Hematopoietic multipotent progenitor cell treated with erythropoietin and hydrocortisone succinate and interleukin-3 and kit ligand, for 4 days (in vitro differentiated cells): ENCODE results near the gene PNRC1.
"Not testable (repeated sequence)": the region's sequence is repeated elsewhere in the genome, so short reads cannot be mapped to it uniquely, and the experiment has no call there.

Experiments used
- DNase-seq: peaks from one replicate; pipeline ENCODE4 v3.0.0-alpha.2; 2015

PNRC1 gene

DNA sequence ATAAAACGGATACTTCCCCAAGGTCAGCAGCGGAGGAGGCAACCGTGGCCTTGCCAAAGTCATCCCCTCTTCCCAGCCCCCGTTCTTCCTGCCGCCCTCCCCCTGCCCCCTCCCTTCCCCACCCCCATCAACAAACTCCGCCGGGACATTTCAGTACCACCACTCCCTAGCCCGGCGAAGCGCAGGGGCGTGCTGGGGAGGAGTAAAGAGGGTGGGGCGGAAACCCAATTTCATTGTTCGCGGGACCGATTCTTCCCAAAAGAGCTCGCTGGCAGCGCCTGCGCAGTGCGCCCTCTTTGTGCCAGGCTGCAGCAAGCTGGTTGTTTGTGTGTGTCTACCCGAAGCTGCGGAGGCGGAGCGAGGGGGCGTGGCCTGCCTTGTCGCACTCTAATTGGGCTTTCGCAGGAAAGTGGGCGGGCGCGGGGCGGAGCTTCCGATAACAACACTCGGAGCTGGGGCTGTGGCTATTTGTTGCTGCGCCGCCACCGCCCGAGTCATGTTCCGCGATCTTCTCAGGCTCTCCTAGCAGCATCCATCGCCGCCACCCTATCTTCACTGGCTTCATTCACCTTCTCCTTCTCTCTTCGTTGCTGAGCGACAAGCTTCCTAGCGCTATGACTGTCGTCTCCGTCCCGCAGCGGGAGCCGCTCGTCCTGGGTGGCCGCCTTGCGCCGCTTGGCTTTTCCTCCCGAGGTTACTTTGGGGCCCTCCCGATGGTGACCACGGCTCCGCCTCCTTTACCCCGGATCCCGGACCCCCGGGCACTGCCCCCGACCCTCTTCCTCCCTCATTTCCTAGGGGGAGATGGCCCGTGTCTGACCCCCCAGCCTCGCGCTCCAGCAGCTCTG is at the start of gene PNRC1:
PNRC1 (plus strand) TSS at position 471 of the 848 bp plus-strand sequence; CDS start at position 615, 144 bp downstream.
- DNase-seq = peak; percentile 100

DNA sequence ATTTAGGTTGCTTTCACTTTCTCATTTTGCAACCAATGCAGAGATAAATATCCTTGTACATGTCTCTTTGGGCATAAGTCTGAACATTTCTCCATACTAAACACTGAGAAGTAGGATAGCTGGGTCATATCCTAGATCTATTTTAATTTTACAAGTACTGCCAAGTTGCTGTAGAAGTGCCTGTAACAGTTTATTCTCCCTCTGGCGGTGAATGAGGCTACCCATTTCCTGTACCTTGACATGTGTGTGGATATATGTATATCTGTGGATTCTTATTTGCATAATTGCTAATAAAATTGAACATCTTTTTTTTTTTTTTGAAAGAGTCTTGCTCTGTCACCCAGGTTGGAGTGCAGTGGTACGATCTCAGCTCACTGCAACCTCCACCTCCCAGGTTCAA is 48.0 kb upstream of the PNRC1 start:
- DNase-seq = peak; percentile 66

DNA sequence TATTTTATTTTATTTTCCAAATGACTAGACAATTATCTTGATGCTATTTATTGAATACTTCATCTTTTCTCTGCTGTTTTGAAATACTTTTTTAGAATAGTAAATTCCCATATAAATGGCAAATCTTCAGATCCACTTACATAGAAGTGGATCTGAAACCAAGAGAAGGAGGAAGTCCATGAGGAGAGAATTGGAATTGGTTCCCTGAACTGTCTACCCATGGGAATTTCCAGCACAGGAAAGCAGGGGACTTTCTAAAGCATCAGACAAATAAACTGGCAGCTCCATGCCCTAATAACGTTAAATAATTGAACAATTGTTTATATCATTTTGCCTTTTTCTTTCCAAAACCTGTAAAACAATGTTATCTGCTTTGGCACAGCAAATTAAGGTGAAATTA is 47.1 kb upstream of the PNRC1 start:
- no peak for DNase-seq

DNA sequence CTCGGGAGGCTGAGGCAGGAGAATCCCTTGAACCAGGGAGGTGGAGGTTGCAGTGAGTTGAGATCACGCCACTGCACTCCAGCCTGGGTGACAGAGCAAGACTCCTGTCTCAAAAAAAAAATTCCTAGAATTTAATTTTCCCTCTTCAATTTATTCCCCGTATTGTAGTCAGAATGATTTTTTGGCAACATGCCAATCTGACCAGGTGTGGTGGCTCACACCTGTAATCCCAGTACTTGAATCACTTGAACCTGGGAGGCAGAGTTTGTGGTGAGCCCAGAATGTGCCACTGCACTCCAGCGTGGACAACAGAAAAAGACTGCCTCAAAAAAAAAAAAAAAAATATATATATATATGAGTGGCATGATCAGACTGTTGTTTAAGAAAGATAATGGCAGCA is 46.4 kb upstream of the PNRC1 start:
- not testable (repeated sequence) for DNase-seq

DNA sequence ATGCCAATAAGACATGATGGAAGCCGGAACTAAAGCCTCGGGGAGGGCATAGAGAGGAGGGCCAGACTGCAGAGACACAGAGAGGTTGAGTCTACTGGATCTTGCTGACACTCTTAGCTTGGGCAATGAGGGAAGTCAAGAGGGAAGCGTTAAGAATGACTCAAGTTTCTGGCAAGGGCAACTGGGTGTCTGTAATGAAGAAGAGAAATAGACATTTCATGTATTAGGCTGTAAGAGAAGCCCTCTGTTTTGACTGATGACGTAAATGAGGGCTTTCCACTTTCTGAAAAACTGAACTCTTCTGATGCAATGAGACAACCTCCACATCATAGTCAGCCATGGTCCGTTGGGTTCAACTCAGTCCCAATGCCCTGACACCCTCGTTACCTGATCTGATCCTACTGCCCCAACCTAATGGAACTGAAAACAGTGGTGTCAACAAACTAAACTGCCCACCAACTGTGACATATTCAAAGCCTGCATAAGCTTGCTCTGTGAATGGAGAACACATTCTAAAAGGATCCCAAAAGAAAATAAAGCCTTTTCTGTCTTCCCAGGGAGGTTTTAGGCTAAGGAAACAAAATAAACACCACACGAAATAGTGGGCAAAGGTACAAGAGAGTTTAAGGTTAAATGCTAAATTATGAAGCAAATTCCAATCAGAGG is 45.8 kb upstream of the PNRC1 start:
- DNase-seq = peak; percentile 65

DNA sequence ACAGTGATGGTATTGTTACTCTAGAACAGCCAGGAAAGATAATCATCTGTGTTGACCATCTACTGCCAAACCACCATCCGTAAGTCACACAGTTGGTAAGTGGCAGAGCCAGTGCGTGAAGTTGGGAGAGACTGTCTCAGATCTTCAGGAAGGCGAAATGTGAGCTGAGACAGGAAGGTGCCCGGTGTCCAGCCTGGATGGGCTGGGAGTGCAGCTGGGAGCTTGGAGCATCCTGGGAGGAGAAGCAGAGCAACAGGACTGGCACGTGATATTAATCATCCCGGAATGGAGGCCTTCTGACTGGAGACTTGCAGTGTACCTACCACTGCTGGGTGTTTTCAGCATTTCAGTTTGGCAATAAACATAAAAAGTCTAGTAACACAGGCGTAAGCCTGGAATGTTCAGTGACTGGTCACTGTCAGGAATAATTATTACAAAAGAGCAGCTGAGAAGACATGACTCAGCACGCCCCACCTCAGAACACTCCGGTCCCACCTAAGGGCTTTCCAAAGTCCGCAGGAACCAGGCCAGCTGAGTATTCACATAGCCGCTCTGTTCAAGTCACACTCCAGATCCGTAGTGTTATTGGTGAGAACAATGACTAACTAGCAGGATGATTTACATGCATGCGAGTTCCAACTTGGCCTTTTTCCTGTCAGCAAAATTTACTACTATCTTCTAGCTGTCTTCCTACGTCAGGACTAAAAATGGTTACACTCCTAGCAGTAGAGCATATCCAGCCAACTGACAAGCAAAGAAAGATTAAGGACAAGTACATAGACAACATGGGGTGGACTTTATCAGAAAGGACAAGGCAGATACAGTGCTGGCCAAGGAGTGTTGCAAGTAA is 45.1 kb upstream of the PNRC1 start:
- no peak for DNase-seq

- DNase-seq = no peak
Observed at GRCh38 chr6:89037141-89037900, 43.2 kb upstream of the PNRC1 start.

- DNase-seq = not testable (repeated sequence)
Observed at GRCh38 chr6:89037901-89038293, 42.7 kb upstream of the PNRC1 start.

DNA sequence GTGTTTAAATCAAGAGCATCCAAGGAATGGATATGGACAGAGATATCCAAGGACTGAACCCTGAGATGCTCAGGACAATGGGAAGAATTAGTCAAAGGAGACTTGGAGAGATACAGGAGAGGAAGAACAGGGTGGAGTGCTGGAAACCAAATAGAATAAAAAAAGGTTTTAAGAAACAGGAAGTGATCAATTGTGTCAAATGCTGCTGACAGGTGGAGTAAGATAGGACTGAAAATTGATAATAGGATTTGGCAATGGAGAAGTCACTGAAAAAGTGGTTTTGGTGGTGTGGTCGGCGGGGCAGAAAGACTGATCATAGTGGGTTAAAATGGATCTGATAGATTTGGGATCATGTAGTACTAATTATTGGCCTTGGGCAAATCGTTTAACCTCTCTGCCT is 37.9 kb upstream of the PNRC1 start:
- no peak for DNase-seq

DNA sequence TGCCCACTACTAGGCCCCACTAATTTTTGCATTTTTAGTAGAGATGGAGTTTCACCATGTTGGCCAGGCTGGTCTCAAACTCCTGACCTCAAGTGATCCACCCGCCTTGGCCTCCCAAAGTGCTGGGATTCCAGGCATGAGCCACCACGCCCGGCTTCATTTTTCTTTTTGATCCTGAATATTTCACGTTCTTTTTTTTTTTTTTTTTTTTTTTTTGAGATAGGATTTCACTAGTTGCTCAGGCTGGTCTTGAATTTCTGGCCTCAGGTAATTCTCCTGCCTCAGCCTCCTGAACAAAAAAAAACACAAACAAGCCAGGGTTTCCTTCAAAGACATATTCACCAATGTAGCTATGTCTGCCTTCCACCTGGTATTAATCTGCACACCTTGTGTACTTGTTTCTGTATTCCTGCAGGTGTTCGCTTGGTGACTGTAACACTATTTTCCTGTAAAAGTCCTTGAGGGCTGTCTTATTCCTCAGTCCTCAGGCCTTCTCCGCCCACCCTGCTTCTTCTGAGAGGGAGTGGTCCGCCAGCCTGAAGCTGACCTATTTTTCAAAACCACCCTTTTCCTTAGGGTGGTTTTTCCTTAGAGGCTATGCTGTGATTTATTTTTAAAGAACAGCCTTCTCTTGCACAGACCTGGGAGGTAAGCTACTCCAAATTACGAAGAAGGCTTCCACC is 36.1 kb upstream of the PNRC1 start:
- DNase-seq = no peak

DNA sequence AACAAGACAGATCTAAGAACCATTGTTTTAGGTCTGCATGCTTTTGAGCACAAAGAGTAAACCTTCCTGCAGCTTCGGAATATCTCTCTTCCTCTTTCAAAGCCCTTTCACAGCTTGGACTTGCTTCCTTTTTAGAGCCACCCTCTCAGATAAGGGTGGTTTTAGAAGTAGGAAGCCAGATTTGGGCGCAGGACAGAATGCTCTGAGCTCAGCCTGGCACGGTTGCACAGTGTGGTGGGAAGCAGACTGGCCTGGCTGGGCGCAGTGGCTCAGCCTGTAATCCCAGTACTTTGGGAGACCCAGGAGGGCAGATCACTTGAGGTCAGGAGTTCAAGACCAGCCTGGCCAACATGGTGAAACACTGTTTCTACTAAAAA is 35.6 kb upstream of the PNRC1 start:
- peak; percentile 87 for DNase-seq

DNA sequence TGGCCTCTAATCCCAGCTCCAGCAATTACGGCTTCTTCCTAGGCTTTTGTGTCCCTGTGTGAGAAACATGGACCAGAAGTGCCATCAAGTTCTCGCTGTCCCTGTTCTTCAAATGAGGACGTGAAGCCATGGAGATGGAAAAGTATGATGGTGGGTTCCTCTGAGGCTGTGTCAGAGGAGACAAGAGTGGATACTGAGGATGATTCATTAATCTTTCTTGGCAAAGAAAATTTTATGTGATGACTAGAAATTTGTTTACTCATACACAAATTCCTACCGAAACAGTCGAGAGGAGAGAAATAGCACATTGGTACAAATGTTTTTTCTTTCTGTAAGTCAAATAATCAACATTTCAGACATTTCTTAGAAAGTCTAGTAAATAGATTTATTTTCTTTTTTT is 35.0 kb upstream of the PNRC1 start:
- DNase-seq = no peak

DNA sequence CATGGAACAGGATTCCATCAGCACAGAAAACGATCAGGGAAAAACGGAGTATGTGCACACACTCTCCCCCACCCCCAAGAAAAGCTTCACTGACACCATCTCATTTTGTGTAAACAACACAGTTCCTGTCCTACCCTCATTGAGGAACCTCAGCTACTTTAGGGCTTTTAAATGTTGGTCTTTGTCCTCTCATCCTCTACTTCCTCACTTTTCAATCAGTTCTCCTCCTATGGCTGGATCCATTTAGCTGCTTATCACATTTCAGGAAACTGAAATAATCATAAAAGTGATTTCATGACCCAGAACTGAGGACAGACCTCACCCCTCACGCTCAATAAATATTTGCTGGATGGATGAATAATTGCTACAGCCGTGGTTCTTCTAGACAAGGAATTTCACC is 33.1 kb upstream of the PNRC1 start:
- no peak for DNase-seq

- DNase-seq = no peak
Observed at GRCh38 chr6:89048288-89048923, 32.1 kb upstream of the PNRC1 start.

- DNase-seq = no peak
Observed at GRCh38 chr6:89048985-89049384, 31.6 kb upstream of the PNRC1 start.

- no peak for DNase-seq
Observed at GRCh38 chr6:89050155-89050554, 30.4 kb upstream of the PNRC1 start.

DNA sequence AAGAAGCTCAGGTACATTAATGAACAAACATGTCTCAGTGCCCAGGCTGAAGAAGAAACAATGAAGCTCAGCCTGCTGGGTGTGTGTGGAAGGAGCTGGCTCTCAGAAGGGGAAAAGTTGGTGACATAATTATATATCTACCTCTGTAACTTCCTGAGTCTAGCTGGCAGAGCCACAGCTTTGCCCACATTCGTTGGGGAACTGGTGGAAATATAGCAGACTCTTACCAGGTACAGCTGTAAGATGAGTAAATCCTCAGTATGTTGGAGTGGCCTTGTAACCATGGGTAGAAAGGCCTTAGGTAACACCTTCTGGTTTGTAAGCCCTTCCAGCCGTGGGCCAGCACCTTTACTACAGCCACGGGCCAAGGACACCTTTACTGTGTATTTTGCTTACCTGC is 29.9 kb upstream of the PNRC1 start:
- DNase-seq = peak; percentile 34

GRCh38 chr6:89051676-89052075 is 28.9 kb upstream of the PNRC1 start:
- no peak for DNase-seq

GRCh38 chr6:89054208-89054607 is 26.3 kb upstream of the PNRC1 start:
- DNase-seq = no peak

GRCh38 chr6:89057759-89058158 is 22.8 kb upstream of the PNRC1 start:
- DNase-seq = no peak

- DNase-seq = no peak
Observed at GRCh38 chr6:89058627-89059026, 21.9 kb upstream of the PNRC1 start.

DNA sequence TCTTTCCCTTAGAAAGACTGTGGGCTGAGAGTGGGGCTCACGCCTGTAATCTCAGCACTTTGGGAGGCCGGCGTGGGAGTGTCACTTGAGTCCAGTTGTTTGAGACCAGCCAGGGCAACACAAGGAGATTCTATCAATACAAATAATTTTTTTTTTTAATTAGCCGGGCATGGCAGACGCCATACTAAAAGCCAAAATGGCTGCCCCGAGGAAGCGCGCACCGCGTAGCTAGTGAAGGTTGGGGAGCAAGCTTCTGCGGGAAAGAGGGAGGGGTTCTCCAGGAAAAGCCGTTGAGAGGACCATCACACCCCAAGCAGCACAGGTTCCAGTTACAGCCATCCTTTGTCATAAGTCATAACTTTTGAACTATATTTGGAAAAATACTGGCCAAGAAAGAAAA is 21.3 kb upstream of the PNRC1 start:
- no peak for DNase-seq
